Urothelium cell line (cell line): Measurements from ENCODE around the gene DDX47.
"Not testable (repeated sequence)": the region's sequence is repeated elsewhere in the genome, so short reads cannot be mapped to it uniquely, and the experiment has no call there.

Source experiments
- DNase-seq: peaks from one replicate; pipeline ENCODE4 v3.0.0; 2011; ENCODE audit warnings: low spot score, mixed read lengths
- FAIRE-seq: peaks from 2 replicates; lab custom pipeline; 2011; peaks lifted over from hg19 to GRCh38; lab: Jason Lieb, UNC

Gene DDX47

DNA sequence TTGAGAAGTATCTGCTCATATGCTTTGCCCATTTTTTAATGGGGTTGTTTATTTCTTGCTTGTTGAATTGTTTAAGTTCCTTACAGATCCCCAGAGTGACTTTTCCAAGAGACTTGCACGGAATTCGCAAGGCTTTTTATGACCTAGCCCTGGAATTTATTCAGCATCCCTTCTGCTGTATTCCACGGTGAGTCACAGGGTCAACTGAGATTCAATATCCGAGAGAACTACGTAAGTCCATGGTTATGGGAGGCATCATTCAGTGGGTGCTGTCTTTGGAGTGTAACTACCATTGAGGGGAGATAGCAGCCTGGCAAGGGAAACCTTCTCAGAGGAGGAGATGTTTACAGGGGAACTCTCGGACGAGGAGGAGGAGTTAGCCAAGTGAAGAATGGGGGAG is 57.3 kb downstream of the DDX47 start:
- DNase-seq: peak; percentile 85
- peak; percentile 98 for FAIRE-seq

DNA sequence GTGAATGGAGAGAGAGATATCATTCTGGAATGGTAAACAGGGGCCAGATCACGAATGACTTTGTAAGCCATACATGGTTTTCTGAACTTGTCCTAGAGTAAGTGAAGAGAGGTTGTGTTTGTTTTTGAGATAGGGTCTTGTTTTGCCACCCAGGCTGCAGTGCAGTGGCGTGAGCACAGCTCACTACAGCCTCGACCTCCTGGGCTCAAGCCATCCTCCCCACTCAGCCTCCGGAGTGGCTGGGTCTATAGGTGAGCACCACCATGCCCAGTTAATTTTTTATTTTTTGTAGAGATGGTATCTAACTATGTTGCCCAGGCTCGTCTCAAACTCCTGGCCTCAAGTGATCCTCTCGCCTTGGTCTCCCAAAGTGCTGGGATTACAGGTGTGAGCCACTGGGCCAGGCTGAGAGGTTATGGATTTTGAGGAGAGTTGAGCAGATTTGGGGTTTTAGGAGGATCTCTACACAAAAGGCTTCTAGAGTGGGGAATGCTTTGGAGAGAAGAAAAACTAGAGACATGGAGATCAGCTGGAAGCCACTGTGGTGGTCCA is 58.5 kb downstream of the DDX47 start:
- FAIRE-seq (no peak), DNase-seq (no peak)

DNA sequence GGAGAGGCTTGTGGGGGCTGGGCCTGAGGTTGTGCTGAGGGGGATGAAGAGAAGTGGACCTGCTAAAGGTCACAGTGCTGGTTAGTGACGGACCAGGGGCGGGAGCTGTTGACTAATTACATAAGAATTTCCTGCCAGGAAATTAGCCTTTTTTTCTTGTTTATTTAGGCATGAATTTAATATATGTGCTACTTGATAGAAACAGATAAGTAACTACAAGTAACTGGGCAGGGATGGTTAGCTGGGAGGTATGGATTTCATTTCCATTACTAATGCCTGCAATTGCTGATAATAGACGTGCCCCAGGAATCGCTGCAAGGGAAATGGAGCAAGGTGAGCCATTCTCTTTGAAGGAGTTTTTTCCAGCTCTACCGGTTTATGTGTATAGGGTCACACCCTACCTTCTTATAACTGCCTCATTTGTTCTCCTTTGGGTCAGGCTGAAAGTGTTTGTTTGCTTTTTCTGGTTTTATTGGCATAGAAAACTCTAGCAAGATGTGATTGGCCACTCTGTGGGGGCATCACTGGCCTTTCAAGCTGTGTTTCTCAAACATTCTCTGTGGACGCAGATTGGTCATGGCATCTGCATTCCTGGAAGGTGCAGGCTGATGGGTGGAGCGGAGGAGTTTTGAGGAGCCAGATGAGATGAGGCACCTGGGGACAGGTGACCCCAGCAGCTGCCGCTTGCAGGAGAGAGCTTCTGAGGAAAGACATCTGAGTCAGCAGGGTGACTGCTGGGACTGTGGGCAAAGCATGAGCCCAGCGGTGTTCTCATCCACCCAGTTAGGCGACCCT is 59.2 kb downstream of the DDX47 start:
- FAIRE-seq: peak; percentile 83
- peak; percentile 60 for DNase-seq

DNA sequence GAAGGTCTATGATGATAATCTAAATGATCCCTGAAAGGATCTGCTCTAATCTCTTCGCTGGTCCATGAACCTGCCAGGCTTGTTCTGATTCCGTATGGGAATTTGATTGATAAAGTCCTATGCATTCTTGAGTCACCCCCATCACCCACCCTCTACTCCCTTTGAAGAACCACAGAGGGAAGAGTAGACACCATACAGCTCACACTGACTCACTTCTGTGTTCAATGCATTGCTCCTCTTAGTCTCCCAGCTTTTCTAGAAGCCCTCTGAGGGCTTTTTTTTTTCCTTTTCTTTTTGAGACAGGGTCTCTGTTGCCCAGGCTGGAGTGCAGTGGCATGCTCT is 59.8 kb downstream of the DDX47 start:
- no peak for FAIRE-seq
- DNase-seq: no peak

DNA sequence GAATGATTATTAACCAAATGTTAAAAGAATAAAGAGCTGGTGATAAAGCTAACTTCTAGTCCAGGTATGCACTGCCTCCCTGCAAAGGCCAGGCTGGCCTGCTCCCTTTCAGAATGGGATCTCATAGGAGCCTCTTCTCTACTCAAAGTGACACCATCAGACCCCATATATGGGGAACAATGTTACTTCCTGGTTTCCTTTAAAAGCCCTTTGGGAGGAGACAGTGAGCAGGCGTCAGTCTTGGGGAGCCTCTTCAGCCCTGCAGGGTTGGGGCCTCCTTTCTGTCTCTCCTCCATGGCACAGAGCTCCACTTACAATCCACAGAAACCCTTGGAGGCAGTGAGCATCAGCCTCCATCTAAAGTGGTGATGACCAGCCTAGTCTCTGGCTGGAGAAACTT is 60.9 kb downstream of the DDX47 start:
- no peak for FAIRE-seq
- no peak for DNase-seq

DNA sequence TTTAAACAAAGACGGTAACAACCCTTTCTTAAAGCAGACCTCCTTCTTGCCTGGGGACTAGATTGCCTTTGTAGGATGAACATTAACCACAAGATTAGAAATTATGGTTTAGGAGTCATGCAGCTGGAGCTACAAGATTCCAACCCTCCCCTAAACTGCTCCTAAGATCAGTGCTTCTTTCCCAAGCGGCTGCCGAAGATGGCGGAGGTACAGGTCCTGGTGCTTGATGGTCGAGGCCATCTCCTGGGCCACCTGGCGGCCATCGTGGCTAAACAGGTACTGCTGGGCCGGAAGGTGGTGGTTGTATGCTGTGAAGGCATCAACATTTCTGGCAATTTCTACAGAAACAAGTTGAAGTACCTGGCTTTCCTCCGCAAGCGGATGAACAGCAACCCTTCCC is 62.2 kb downstream of the DDX47 start:
- FAIRE-seq: peak; percentile 74
- not testable (repeated sequence) for DNase-seq

DNA sequence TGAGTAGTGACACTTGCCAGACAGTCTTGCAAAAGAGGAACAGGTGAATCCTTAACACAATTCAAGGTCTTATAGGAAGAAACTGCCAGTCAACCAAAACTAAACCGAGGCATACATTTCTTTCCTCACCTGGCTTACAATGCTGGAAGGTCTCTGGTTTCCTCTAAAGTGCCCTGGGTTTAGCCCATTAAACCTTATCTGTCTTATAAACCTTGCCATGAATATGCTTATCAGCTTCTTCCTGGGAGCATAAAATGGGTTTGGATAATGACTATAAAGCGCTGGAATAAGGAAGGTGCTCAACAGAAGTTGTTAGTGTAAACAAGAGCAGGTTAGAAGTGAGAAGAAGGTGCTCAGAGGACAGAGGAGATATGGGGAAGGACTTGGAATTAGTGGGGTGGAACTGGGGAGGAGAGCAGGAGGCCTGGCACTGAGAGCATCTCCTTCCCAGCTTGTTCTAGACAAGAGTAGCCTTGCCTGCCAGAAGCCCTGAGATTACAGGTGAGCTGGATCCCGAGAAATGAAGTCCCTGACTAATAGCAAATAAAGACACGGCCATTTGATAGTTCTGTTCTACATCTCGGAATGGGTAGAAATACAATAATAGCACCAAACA is 64.1 kb downstream of the DDX47 start:
- FAIRE-seq (peak; percentile 13), DNase-seq (no peak)

DNA sequence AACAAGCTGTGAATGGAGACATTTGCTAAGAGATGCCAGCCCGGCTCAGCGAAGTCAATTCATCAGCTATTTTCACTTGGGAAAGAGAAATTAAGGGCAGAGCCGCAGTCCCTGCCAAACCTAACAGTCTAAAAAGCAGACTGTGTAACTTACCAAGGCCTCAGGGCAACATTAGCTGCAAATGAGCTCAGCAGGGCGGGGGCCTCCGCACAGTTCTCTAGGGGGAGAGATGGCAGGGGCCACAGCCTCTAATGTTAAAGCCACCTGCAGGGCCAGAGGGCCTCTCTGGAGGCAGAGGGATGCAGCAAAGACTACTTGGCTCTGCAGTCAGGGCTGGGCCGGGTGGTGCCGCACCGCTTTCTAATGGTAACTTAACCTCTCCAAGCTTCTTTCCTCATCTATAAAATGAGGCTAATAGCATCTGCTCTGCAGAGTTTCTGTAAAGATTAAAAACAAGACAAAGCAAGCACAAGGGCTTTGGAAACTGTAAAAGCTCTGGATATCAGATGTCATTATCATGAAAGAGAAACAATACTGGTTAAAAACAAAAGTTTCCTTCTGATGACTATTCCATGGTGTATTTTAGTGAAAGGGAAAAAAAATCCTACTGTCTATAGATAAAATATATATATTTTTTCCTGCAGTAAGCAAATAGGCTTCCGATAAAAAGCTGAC is 64.8 kb downstream of the DDX47 start:
- no peak for DNase-seq
- no peak for FAIRE-seq
